WERI-Rb-1 (cell line): Measurements from ENCODE around the gene TUBG1.

Experiments used
- DNase-seq: peaks from one replicate; pipeline ENCODE4 v3.0.0-alpha.2; 2020
- H3K27ac ChIP-seq: fragments of 250-450 bp; sonication (Bioruptor Pico); 2 replicates; pipeline ENCODE4 v1.5.1; 2020; ENCODE audit warnings: mild to moderate bottlenecking, moderate library complexity
- H3K27me3 ChIP-seq: fragments of 250-450 bp; sonication (Bioruptor Pico); 2 replicates; pipeline ENCODE4 v1.5.1; 2021; ENCODE audit warnings: mild to moderate bottlenecking, low read depth, moderate library complexity; ENCODE audit not compliant: insufficient read depth, severe bottlenecking
- H3K36me3 ChIP-seq: fragments of 250-450 bp; sonication (Bioruptor Pico); 2 replicates; pipeline ENCODE4 v1.5.1; 2020; ENCODE audit warnings: mild to moderate bottlenecking, moderate library complexity
- H3K4me3 ChIP-seq: 2 replicates; pipeline ENCODE4 v1.5.1; 2011; ENCODE audit warnings: low read depth, mild to moderate bottlenecking, control low read depth, low read length
- H3K9me3 ChIP-seq: fragments of 250-450 bp; sonication (Bioruptor Pico); 2 replicates; pipeline ENCODE4 v1.5.1; 2021; ENCODE audit warnings: mild to moderate bottlenecking, moderate library complexity; ENCODE audit not compliant: severe bottlenecking
- TF ChIP-seq, protein P1 (sequence below): IDR thresholded peaks from 2 replicates; pipeline ENCODE4 v1.5.1; 2011; ENCODE audit warnings: low read depth, mild to moderate bottlenecking, control low read depth, inconsistent platforms, low read length

Gene TUBG1

GRCh38 chr17:42609182-42609813 lies at the start of gene TUBG1, which contains the start of gene RETREG3:
Gene TUBG1 (plus strand): TSS chr17:42609683. CDS start chr17:42609738, 55 bp downstream.
Gene RETREG3 (minus strand): TSS chr17:42609374. CDS start chr17:42609324, 50 bp downstream.
- TF ChIP-seq, protein P1, sequence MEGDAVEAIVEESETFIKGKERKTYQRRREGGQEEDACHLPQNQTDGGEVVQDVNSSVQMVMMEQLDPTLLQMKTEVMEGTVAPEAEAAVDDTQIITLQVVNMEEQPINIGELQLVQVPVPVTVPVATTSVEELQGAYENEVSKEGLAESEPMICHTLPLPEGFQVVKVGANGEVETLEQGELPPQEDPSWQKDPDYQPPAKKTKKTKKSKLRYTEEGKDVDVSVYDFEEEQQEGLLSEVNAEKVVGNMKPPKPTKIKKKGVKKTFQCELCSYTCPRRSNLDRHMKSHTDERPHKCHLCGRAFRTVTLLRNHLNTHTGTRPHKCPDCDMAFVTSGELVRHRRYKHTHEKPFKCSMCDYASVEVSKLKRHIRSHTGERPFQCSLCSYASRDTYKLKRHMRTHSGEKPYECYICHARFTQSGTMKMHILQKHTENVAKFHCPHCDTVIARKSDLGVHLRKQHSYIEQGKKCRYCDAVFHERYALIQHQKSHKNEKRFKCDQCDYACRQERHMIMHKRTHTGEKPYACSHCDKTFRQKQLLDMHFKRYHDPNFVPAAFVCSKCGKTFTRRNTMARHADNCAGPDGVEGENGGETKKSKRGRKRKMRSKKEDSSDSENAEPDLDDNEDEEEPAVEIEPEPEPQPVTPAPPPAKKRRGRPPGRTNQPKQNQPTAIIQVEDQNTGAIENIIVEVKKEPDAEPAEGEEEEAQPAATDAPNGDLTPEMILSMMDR = peak; percentile 23; the same call in 1 of the 2 replicates
- Histone ChIP-seq H3K4me3 (peak within 1 kb of the TSS; percentile 91), H3K36me3 (peaks cover 36% of the 10 kb centered on the region), H3K27me3 (no peaks in the 10 kb centered on the region), H3K27ac (peak within 1 kb of the TSS; percentile 84), H3K9me3 (no peaks in the 10 kb centered on the region)
- peak; percentile 100 for DNase-seq

GRCh38 chr17:42560246-42560645 lies 49.2 kb upstream of the TUBG1 start:
- H3K9me3 ChIP-seq = no peaks in the 10 kb centered on the region
- H3K36me3 ChIP-seq = peaks cover 23% of the 10 kb centered on the region
- no peak overlapping the region for H3K27ac ChIP-seq
- H3K27me3 ChIP-seq = no peaks in the 10 kb centered on the region
- H3K4me3 ChIP-seq = no peak overlapping the region
- no peak for DNase-seq
- TF ChIP-seq, protein P1 = no peak

DNA sequence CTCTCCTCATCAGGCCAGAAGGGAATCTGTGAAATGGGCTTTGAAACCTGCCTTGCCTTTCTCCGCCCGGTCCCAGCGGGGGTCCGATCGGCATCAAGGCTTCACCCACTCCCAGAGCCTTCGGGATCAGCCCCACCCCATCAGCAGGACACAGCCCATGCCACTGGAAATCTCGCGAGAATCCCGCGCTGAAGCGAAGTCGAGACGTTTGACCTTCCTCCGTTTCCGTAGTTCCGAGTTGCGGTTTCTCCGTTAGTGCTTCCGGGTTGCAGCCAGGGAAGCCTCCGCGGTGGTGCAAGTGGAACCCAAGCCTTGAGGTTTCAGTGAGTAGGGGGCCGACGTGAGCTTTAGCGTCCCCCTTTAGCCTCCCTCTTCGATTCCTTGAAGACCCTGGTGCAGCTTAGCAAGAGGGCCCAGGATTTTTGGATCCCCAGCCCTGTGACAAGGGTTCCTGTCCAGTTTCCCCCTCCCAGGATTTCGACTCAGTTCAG lies 47.5 kb upstream of the TUBG1 start, which contains the start of gene COASY:
TSS of gene COASY (plus strand) at position 252 of the 491 bp plus-strand sequence. CDS start 475 bp downstream, outside the sequence.
- H3K27me3 ChIP-seq = no peaks in the 10 kb centered on the region
- TF ChIP-seq, protein P1 = no peak
- H3K9me3 ChIP-seq = no peaks in the 10 kb centered on the region
- peak within 1 kb of the TSS; percentile 95 for H3K4me3 ChIP-seq
- peaks cover 37% of the 10 kb centered on the region for H3K36me3 ChIP-seq
- H3K27ac ChIP-seq = peak within 1 kb of the TSS; percentile 85
- peak; percentile 99 for DNase-seq

DNA sequence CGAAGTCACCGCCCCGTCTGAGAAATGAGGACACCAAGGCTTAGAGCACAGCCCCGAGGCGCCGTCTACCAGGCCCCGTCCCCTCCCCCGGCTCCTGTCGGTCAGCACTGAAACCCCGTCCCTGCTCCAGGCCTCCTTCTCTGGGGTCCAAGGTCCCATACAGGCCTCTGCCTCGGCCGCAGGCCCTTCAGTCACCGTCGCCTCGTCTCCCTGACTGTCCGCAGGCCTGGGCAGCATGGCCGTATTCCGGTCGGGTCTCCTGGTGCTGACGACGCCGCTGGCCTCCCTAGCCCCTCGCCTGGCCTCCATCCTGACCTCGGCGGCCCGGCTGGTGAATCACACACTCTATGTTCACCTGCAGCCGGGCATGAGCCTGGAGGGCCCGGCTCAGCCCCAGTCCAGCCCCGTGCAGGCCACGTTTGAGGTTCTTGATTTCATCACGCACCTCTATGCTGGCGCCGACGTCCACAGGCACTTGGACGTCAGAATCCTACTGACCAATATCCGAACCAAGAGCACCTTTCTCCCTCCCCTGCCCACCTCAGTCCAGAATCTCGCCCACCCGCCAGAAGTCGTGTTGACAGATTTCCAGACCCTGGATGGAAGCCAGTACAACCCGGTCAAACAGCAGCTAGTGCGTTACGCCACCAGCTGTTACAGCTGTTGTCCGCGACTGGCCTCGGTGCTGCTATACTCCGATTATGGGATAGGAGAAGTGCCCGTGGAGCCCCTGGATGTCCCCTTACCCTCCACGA lies 46.9 kb upstream of the TUBG1 start:
- Histone ChIP-seq H3K4me3 (peak overlapping the region; percentile 95), H3K27ac (peak overlapping the region; percentile 85), H3K36me3 (peaks cover 44% of the 10 kb centered on the region), H3K9me3 (no peaks in the 10 kb centered on the region), H3K27me3 (no peaks in the 10 kb centered on the region)
- DNase-seq = peak; percentile 66
- TF ChIP-seq, protein P1 = no peak

GRCh38 chr17:42563143-42563509 lies 46.4 kb upstream of the TUBG1 start:
- peak overlapping the region; percentile 85 for H3K27ac ChIP-seq
- peaks cover 48% of the 10 kb centered on the region for H3K36me3 ChIP-seq
- TF ChIP-seq, protein P1 = no peak
- H3K4me3 ChIP-seq = peak overlapping the region; percentile 95
- DNase-seq = peak; percentile 9
- no peaks in the 10 kb centered on the region for H3K27me3 ChIP-seq
- no peaks in the 10 kb centered on the region for H3K9me3 ChIP-seq
